Testis (tissue), 3 donors: ENCODE data around the gene HSF2BP. TPM values are rescaled to one million over a fixed set of nuclear protein-coding genes. Genes with fewer than 3 reads are reported as not detected.
"Not testable (repeated sequence)": the region's sequence is repeated elsewhere in the genome, so short reads cannot be mapped to it uniquely, and the experiment has no call there.

ENCODE experiments used
- DNase-seq: peaks from one replicate; pipeline ENCODE4 v3.0.0-alpha.2; 2019
- H3K27ac ChIP-seq, 2 donors: fragments of 200-600 bp; sonication (generic); one replicate each; pipeline ENCODE4 v1.5.1; 2019
- H3K27me3 ChIP-seq: fragments of 200-600 bp; sonication (generic); one replicate; pipeline ENCODE4 v1.5.1; 2019
- H3K36me3 ChIP-seq: fragments of 200-600 bp; sonication (generic); one replicate; pipeline ENCODE4 v1.5.1; 2017; ENCODE audit warnings: low read depth; ENCODE audit errors: missing control alignments
- H3K4me1 ChIP-seq: fragments of 200-600 bp; sonication (generic); one replicate; pipeline ENCODE4 v1.5.1; 2019
- H3K4me3 ChIP-seq, 2 donors: fragments of 200-600 bp; sonication (generic); one replicate each; pipeline ENCODE4 v1.5.1; 2017 to 2019
- H3K9me3 ChIP-seq: fragments of 200-600 bp; sonication (generic); one replicate; pipeline ENCODE4 v1.5.1; 2017
- WGBS, 2 donors: methylation state at CpG; one replicate each; pipeline ENCODE4 v1.1.5; 2018; 5-methylcytosine and 5-hydroxymethylcytosine counted together
- intact Hi-C: fragments of 100-400 bp; cut with DNase I; formaldehyde crosslinking; loops from one replicate; pipeline ENCODE4 v1.15.1; 2023; ENCODE audit warnings: low total_unique reads
- polyA plus RNA-seq: library from polyadenylated mRNA; stranded (reverse); fragments of 350-450 nt; fragmentation: Illumina TruSeq; extraction: RNeasy Lipid Tissue Mini Kit (QIAGEN cat#74804); gene quantifications from one replicate; pipeline ENCODE4 v1.2.3, GENCODE V29; 2014; ENCODE audit warnings: low read depth, low replicate concordance; ENCODE audit not compliant: insufficient read depth
- total RNA-seq, 2 donors: library from RNA; depleted of rRNA; stranded (reverse); fragments of >200 nt; gene quantifications; one replicate each; pipeline ENCODE4 v1.2.3, GENCODE V29; 2016

HSF2BP gene
- total and polyA plus RNA-seq, 3 donors from 2014 or later: 28.3 to 46.5 (median 36.3) TPM

- H3K9me3 ChIP-seq, intact Hi-C loops, H3K4me3 ChIP-seq, DNase-seq, H3K36me3 ChIP-seq, H3K27ac ChIP-seq, H3K4me1 ChIP-seq, H3K27me3 ChIP-seq: not testable (repeated sequence)
- WGBS, 2 donors: no CpG with 5 or more reads among the region's 3 CpGs
Measured at GRCh38 chr21:43513023-43513422, 146.3 kb downstream of the HSF2BP start.

GRCh38 chr21:43511209-43511608 lies 148.1 kb downstream of the HSF2BP start:
- DNase-seq, H3K4me1 ChIP-seq, H3K27ac ChIP-seq, H3K36me3 ChIP-seq, H3K4me3 ChIP-seq, H3K27me3 ChIP-seq, intact Hi-C loops, H3K9me3 ChIP-seq: not testable (repeated sequence)
- no CpG with 5 or more reads among the region's 4 CpGs for WGBS, 2 donors

- WGBS, 2 donors: no CpG with 5 or more reads among the region's 3 CpGs
- DNase-seq: not testable (repeated sequence)
Measured at GRCh38 chr21:43510669-43511068, 148.6 kb downstream of the HSF2BP start.

GRCh38 chr21:43503892-43504291 lies 155.4 kb downstream of the HSF2BP start:
- no CpG with 5 or more reads among the region's 13 CpGs for WGBS, 2 donors
- DNase-seq, H3K4me1 ChIP-seq, H3K36me3 ChIP-seq, H3K27ac ChIP-seq, H3K4me3 ChIP-seq, H3K9me3 ChIP-seq, H3K27me3 ChIP-seq, intact Hi-C loops: not testable (repeated sequence)

More at GRCh38 chr21:43510669-43511068, 148.6 kb downstream of the HSF2BP start:
- H3K27ac ChIP-seq, H3K27me3 ChIP-seq, H3K4me1 ChIP-seq, intact Hi-C loops, H3K9me3 ChIP-seq, H3K4me3 ChIP-seq, H3K36me3 ChIP-seq: not testable (repeated sequence)

GRCh38 chr21:43503075-43503750 lies 156.1 kb downstream of the HSF2BP start:
- H3K4me3 ChIP-seq, intact Hi-C loops, DNase-seq, H3K9me3 ChIP-seq, H3K36me3 ChIP-seq, H3K27me3 ChIP-seq, H3K27ac ChIP-seq, H3K4me1 ChIP-seq: not testable (repeated sequence)
- no CpG with 5 or more reads among the region's 15 CpGs for whole genome bisulfite sequencing, 2 donors

GRCh38 chr21:43502407-43503071 lies 156.7 kb downstream of the HSF2BP start:
- H3K27me3 ChIP-seq, H3K9me3 ChIP-seq, H3K27ac ChIP-seq, DNase-seq, intact Hi-C loops, H3K4me1 ChIP-seq, H3K36me3 ChIP-seq, H3K4me3 ChIP-seq: not testable (repeated sequence)
- no CpG with 5 or more reads among the region's 23 CpGs for WGBS, 2 donors

- H3K36me3 ChIP-seq, H3K9me3 ChIP-seq, H3K4me1 ChIP-seq, H3K27me3 ChIP-seq, intact Hi-C loops, H3K4me3 ChIP-seq, DNase-seq, H3K27ac ChIP-seq: not testable (repeated sequence)
- WGBS, 2 donors: no CpG with 5 or more reads among the region's 8 CpGs
Measured at GRCh38 chr21:43498924-43499323, 160.4 kb downstream of the HSF2BP start.

GRCh38 chr21:43498065-43498464 lies 161.2 kb downstream of the HSF2BP start:
- no CpG with 5 or more reads among the region's 7 CpGs for WGBS, 2 donors

GRCh38 chr21:43494279-43495012 lies 164.8 kb downstream of the HSF2BP start:
- no CpG with 5 or more reads among the region's 18 CpGs for WGBS, 2 donors
- H3K4me1 ChIP-seq, DNase-seq, H3K27me3 ChIP-seq, intact Hi-C loops, H3K4me3 ChIP-seq, H3K9me3 ChIP-seq, H3K36me3 ChIP-seq, H3K27ac ChIP-seq: not testable (repeated sequence)

More at GRCh38 chr21:43498065-43498464, 161.2 kb downstream of the HSF2BP start:
- H3K27me3 ChIP-seq, H3K9me3 ChIP-seq, H3K4me1 ChIP-seq, H3K36me3 ChIP-seq, DNase-seq, intact Hi-C loops, H3K4me3 ChIP-seq, H3K27ac ChIP-seq: not testable (repeated sequence)

GRCh38 chr21:43493471-43493870 lies 165.8 kb downstream of the HSF2BP start:
- H3K36me3 ChIP-seq, H3K27me3 ChIP-seq, H3K9me3 ChIP-seq, DNase-seq, H3K27ac ChIP-seq, intact Hi-C loops, H3K4me3 ChIP-seq, H3K4me1 ChIP-seq: not testable (repeated sequence)
- WGBS, 2 donors: no CpG with 5 or more reads among the region's 14 CpGs

GRCh38 chr21:43488235-43488634 lies 171.1 kb downstream of the HSF2BP start:
- H3K36me3 ChIP-seq, H3K4me3 ChIP-seq, DNase-seq, H3K4me1 ChIP-seq, H3K9me3 ChIP-seq, H3K27ac ChIP-seq, intact Hi-C loops, H3K27me3 ChIP-seq: not testable (repeated sequence)
- WGBS, 2 donors: no CpG with 5 or more reads among the region's 17 CpGs

- H3K9me3 ChIP-seq, H3K4me1 ChIP-seq, H3K4me3 ChIP-seq, intact Hi-C loops, H3K27me3 ChIP-seq, H3K36me3 ChIP-seq, H3K27ac ChIP-seq, DNase-seq: not testable (repeated sequence)
- WGBS, 2 donors: no CpG with 5 or more reads among the region's 5 CpGs
Measured at GRCh38 chr21:43486051-43486450, 173.2 kb downstream of the HSF2BP start.
